ENCODE results near the gene ZNF804A. TPM values are rescaled to one million over a fixed set of nuclear protein-coding genes. Genes with fewer than 3 reads are reported as not detected.

The ZNF804A gene
- total RNA-seq, 2 experiments from 2014 or later: not detected

GRCh38 chr2:184835398-184835715 is 237.0 kb downstream of the ZNF804A start:
- H3K27ac Mint-ChIP-seq: no peak overlapping the region
- intact Hi-C loops (cut with micrococcal nuclease): no loop called here
- no peaks in the 10 kb centered on the region for H3K36me3 Mint-ChIP-seq (ENCODE audit: low read depth)
- no peak for TF ChIP-seq CTCF (IDR thresholded peaks at IDR 0.05)
- no peak for DNase-seq
- no peak overlapping the region for H3K4me3 Mint-ChIP-seq
- H3K4me1 Mint-ChIP-seq (ENCODE audit: low read depth): no peaks in the 10 kb centered on the region
- no peak for ATAC-seq
- CTCF ChIA-PET: no interaction called here
- POLR2A ChIA-PET: no interaction called here
- H3K27me3 Mint-ChIP-seq: no peaks in the 10 kb centered on the region
- peaks cover 2% of the 10 kb centered on the region for H3K9me3 Mint-ChIP-seq

GRCh38 chr2:184847331-184847730 is 249.0 kb downstream of the ZNF804A start:
- Mint-ChIP-seq H3K4me1 (ENCODE audit: low read depth) (no peaks in the 10 kb centered on the region), H3K9me3 (peaks cover 12% of the 10 kb centered on the region), H3K36me3 (ENCODE audit: low read depth) (no peaks in the 10 kb centered on the region), H3K27me3 (no peaks in the 10 kb centered on the region), H3K4me3 (no peak overlapping the region), H3K27ac (no peak overlapping the region)
- TF ChIP-seq CTCF (IDR thresholded peaks at IDR 0.05): no peak
- CTCF ChIA-PET: no interaction called here
- POLR2A ChIA-PET: no interaction called here
- no peak for ATAC-seq
- no peak for DNase-seq
- intact Hi-C loops (cut with micrococcal nuclease): no loop called here

GRCh38 chr2:184849516-184849915 is 251.2 kb downstream of the ZNF804A start:
- CTCF ChIA-PET: no interaction called here
- peaks cover 11% of the 10 kb centered on the region for H3K9me3 Mint-ChIP-seq
- ATAC-seq: no peak
- H3K27me3 Mint-ChIP-seq: no peaks in the 10 kb centered on the region
- no peak for TF ChIP-seq CTCF (IDR thresholded peaks at IDR 0.05)
- POLR2A ChIA-PET: no interaction called here
- no peak overlapping the region for H3K27ac Mint-ChIP-seq
- H3K4me3 Mint-ChIP-seq: no peak overlapping the region
- H3K36me3 Mint-ChIP-seq (ENCODE audit: low read depth): no peaks in the 10 kb centered on the region
- H3K4me1 Mint-ChIP-seq (ENCODE audit: low read depth): no peaks in the 10 kb centered on the region
- no peak for DNase-seq
- intact Hi-C loops (cut with micrococcal nuclease): no loop called here

- H3K27ac Mint-ChIP-seq: no peak overlapping the region
- no peak overlapping the region for H3K4me3 Mint-ChIP-seq
- H3K36me3 Mint-ChIP-seq (ENCODE audit: low read depth): no peaks in the 10 kb centered on the region
- ChIA-PET CTCF (no interaction called here), POLR2A (no interaction called here)
- H3K27me3 Mint-ChIP-seq: no peaks in the 10 kb centered on the region
- ATAC-seq (no peak), DNase-seq (no peak)
- intact Hi-C loops (cut with micrococcal nuclease): no loop called here
- no peaks in the 10 kb centered on the region for H3K4me1 Mint-ChIP-seq (ENCODE audit: low read depth)
- no peak for TF ChIP-seq CTCF (IDR thresholded peaks at IDR 0.05)
- peaks cover 7% of the 10 kb centered on the region for H3K9me3 Mint-ChIP-seq
These were observed 253.2 kb downstream of the ZNF804A start for GRCh38 chr2:184851576-184851975.

GRCh38 chr2:184859187-184859586 is 260.9 kb downstream of the ZNF804A start:
- Mint-ChIP-seq H3K4me3 (no peak overlapping the region), H3K27ac (no peak overlapping the region), H3K4me1 (ENCODE audit: low read depth) (no peaks in the 10 kb centered on the region), H3K27me3 (no peaks in the 10 kb centered on the region), H3K9me3 (peaks cover 15% of the 10 kb centered on the region), H3K36me3 (ENCODE audit: low read depth) (no peaks in the 10 kb centered on the region)
- TF ChIP-seq CTCF (IDR thresholded peaks at IDR 0.05): no peak
- ATAC-seq (no peak), DNase-seq (no peak)
- ChIA-PET CTCF (no interaction called here), POLR2A (no interaction called here)
- intact Hi-C loops (cut with micrococcal nuclease): no loop called here
